ENCODE results near the gene DNER. TPM values are rescaled to one million over a fixed set of nuclear protein-coding genes. Genes with fewer than 3 reads are reported as not detected.

Gene DNER
- total RNA-seq, 1 experiment from 2014 or later = 51.3 TPM

DNA sequence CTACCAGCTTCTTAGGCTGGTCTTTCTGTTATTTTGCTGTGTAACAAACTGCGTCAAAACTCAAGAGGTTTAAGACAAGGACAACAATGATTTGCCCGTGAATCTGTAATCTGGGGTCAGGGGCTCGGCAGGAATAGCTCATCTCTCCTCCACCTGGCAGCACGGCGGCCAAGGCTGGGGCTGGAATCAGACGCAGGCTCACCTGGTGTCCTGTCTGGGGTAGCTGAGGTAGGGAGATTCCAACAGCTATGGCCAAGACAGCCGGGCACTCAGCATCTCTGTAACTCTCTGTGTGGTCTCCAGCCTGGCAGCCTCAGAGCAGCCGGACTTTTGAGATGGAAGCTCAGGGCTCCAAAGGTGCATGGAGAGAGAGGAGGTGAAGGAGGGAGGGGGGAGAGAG is 42.3 kb downstream of the DNER start:
- no peak for DNase-seq (ENCODE audit: low read depth)

GRCh38 chr2:229669841-229670240 is 44.5 kb downstream of the DNER start:
- peak; percentile 41 for DNase-seq (ENCODE audit: low read depth)

GRCh38 chr2:229666811-229667210 is 47.5 kb downstream of the DNER start:
- no peak for DNase-seq (ENCODE audit: low read depth)

DNA sequence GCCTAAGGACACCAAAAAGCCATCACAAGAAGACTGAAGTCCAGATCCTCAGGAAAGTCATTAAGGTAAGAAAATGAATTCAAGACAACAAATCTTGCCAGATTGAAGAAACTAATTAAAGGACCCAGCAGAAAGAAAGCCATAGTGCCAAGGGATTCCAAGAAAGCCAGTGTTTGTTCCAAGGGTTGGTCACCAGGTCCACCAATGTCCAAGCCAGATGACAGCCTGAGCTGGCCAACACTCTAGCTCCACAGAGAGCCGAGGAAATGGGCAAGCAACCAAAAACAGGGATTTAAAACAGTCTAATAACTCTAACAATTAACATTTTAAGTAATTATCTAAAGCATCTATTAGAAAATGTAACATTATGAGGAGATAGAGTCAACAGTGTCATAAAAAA is 49.2 kb downstream of the DNER start:
- DNase-seq (ENCODE audit: low read depth) = no peak

DNA sequence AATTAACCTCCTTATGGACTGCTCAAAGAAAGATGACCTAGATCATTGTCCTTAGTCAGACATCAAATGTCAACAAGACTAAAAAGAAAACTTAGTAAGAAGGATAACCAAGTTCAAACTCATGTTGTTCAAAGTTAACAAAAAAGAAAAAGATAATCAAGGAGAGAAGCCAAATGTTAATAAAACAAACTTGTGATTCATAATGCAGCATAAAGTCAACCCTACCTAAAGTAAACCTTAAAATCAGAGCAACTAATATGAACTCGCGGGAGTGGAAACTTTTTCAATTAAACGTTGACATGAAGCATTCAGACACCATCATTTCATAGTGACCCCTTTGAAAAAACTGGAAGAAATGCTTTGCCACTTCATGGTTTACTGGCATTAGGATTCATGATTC is 52.9 kb downstream of the DNER start:
- no peak for DNase-seq (ENCODE audit: low read depth)

- DNase-seq (ENCODE audit: low read depth) = peak; percentile 75
Measured at GRCh38 chr2:229660951-229661350, 53.4 kb downstream of the DNER start.

DNA sequence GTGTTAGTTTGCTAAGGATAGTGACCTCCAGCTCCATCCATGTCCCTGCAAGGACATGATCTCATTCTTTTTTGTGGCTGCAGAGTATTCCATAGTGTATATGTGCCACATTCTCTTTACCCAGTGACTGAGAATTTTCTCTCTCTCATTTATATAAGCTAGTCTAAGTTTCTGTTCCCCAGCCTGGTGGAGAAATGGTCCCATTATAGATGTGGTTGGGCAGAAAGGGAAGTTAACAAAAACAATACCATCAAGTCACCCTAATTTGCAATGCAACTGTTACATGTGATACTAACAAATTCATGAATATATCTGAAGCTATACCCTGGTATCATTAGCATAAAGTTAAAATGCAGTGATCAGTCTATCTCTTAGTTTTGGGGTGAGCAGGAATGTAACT is 54.0 kb downstream of the DNER start:
- no peak for DNase-seq (ENCODE audit: low read depth)

DNA sequence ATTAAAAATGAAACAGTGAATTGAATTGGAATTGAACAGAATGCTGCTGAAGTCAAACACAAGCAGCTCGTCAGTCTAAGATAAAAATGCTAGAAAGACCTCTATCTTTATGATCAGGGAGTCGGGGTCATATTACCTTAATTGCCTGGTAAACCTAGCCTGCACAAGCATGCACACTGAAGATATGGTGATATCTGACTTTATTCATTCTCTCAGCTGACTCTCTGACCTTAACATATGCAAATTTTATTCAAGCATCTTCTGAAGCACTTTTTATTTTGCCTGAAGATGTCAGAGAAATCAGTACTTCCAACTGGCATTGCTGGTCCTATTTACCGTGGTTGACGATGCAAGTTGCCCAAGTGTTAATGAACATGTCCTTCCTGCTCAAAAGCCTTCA is 56.4 kb downstream of the DNER start:
- no peak for DNase-seq (ENCODE audit: low read depth)

- DNase-seq (ENCODE audit: low read depth) = no peak
Measured at GRCh38 chr2:229654437-229654836, 59.9 kb downstream of the DNER start.

- no peak for DNase-seq (ENCODE audit: low read depth)
Measured at GRCh38 chr2:229653531-229653930, 60.8 kb downstream of the DNER start.

- DNase-seq (ENCODE audit: low read depth) = no peak
Measured at GRCh38 chr2:229652796-229653195, 61.6 kb downstream of the DNER start.

DNA sequence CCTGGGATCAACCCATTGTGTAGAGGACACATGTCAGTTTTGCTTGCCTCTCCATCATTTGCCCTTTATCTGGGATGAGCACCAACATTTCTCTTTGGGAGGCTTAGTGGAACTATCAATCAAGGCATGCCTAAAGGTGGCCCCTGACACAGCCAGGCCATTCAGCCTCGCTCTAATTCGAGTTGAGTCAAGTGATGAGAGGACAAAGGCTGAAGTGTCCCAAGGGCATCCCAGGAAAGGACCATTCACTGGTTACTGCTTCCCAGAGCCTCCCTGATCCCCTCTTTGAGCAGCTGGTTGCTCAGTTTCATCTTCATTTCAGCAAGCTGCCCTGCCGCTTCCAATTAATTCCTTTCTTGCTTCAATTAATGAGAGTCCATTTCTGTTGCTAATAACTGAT is 63.5 kb downstream of the DNER start:
- no peak for DNase-seq (ENCODE audit: low read depth)

- DNase-seq (ENCODE audit: low read depth) = no peak
Measured at GRCh38 chr2:229650059-229650458, 64.3 kb downstream of the DNER start.

GRCh38 chr2:229646186-229646723 is 68.1 kb downstream of the DNER start:
- DNase-seq (ENCODE audit: low read depth) = no peak

DNA sequence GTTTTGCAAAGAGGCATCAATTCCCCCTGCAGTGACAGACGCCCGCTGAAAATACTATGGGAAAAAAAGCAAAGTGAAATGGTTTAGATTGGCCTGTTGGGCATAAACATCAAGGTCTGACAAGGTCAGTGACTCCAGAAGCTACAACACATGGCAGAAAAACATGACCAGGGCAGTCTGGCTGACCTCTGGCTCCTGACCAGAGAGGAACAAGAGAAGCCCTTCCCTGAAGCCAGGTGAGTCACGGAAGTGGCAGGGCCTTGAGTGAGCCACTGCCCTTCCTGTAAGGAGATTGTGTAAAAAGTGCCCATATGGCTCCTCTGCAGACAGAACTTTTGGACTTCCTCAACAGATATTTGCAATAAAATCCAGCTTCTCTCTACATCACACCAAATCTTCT is 72.0 kb downstream of the DNER start:
- DNase-seq (ENCODE audit: low read depth) = peak; percentile 66

GRCh38 chr2:229641676-229642075 is 72.7 kb downstream of the DNER start:
- no peak for DNase-seq (ENCODE audit: low read depth)

DNA sequence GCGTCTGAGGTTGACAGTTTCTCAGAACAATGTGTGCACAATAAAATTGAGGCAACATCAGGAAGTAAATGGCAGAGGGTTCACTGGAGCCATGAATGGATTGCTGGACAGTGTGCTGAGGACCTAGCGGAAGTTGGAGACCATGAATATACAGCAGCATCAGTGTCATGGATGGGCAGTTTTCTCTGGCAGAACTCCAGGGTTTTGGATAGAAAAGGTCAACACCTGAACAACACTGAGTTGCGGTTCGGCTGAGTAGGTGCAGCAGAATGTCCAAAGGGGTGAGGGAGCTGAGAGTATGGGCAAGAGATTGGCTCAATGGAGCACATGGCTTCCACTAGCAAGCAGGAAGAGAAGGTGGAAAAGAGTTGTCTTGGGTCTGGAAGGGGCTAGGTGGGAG is 73.7 kb downstream of the DNER start:
- no peak for DNase-seq (ENCODE audit: low read depth)

- DNase-seq (ENCODE audit: low read depth) = no peak
Measured at GRCh38 chr2:229636571-229636970, 77.8 kb downstream of the DNER start.

DNA sequence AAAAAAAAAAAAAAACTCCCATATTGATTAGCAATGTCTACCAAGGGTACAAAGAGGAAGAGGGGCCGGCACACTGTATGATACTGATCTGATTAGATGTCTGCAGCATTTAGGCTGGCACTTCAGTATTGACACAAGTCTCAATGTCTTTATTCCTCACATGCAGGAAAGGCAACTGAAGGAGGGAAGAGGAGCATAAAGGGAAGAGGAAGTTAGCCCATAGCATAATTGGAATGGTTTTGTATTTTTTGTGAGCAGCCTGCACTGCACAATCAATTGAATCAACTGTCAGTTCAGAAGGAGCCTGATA is 79.0 kb downstream of the DNER start:
- no peak for DNase-seq (ENCODE audit: low read depth)

DNA sequence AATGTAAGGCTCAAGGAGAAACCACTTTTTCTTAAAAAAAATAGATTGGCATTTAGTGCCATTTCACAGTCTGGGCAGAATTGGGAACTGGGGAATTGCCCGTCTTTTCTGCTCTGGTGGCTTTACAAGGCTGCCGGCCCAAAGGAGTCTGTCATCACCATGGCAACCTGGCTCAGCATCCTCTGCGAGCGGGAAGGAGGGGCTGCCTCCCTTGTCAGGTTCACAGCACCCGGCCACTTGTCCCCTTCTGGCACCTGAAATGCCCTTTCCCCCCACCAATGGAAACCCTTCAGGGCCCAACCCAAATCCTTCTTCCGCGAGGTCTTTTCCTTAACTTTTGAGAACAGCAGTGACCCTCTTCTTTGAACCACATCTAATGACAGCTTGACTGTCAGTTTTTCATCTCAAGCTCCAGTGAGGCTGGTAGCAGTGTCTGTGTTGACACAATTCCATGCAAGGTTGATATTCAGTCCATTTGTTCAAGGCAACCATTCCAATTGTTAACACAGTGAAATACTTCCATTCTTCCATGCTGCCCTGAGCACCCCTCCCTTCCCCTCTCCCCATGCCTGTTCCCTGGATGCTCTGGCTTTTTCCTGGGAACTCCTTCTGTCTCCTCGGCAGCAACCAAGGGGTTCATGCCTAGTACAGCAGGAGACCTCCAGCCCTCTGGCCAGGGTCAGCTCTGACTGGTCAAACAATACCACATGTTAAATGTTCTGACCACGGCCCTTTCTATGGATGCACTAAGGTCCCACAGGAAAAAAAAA is 79.6 kb downstream of the DNER start:
- DNase-seq (ENCODE audit: low read depth) = no peak

- no peak for DNase-seq (ENCODE audit: low read depth)
Measured at GRCh38 chr2:229633556-229633955, 80.8 kb downstream of the DNER start.

DNA sequence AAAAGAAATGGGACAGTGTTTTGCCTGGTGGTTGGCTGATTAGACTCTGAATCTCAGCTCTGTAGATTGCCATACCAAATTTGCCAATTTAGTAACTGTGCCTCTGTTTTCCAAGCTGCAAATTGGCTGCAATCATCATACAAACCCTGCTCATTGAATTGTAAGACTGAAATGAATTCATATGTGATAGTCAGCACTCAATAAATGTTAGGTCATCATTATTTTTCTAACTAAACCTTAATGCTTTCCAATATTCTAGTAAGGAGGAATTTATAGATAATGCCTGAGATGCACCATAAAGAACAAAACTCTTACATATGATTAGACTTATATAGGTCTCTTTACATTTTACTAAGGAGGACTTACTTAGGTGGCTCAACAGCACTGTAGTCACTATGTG is 85.3 kb downstream of the DNER start:
- DNase-seq (ENCODE audit: low read depth) = no peak

DNA sequence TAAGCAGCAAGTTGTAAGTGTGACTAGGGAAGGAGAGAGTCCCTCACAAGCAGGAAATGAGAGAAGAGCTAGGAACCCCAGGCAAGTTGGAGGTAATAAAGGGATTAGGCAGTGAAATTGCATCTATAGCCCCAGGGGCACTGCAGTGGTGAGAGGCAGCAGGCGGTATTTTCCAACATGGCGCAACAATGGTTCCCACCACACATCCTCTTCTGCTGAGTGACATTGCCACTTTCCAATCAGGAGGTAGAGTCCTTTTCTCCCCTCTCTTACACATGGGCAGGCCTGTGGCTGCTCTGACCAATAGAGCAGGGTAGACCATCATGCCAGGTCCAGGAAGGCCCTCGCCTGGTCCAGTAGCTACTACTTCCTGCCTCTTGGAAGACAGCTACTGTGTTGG is 86.6 kb downstream of the DNER start:
- DNase-seq (ENCODE audit: low read depth) = no peak
